ENCODE measurements around the gene TSC1.

The TSC1 gene

DNA sequence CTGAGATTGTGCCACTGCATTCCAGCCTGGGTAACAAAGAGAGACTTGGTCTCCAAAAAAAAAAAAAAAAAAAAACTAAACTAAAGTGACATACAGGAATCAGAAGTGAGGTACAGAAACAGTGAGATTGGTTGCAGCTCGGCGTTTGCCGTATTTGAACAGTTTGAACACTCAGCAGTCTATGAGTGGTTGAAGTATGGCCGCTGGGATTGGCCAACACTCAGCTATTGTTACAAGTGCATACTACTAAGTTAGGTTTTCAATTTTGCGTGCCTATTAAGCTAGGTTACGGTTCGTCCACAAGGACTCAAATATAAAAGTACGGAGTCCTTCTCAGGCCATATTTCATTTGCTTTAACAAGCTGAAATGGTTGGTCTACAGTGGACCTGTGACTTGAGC lies 3.3 kb upstream of the TSC1 start:
- Histone ChIP-seq H3K9me3 (ENCODE audit: insufficient read depth, low read length) (no peaks in the 10 kb centered on the region), H3K27ac (ENCODE audit: low read depth, low read length) (no peak overlapping the region), H3F3A (ENCODE audit: insufficient read depth) (0 out of 2 replicates have a peak, but pooled peaks cover 6% of the 10 kb centered on the region), H3K36me3 (ENCODE audit: low read length) (no peaks in the 10 kb centered on the region), H2AFZ (ENCODE audit: low read depth, low read length, severe bottlenecking) (no peak overlapping the region), H4K20me1 (ENCODE audit: low read depth, low read length) (no peaks in the 10 kb centered on the region), H3K9me2 (replicated peaks; ENCODE audit: insufficient read depth, low read length) (no peaks in the 10 kb centered on the region), H3K27me3 (ENCODE audit: low read length) (no peaks in the 10 kb centered on the region), H3K9ac (ENCODE audit: low read length) (no peak overlapping the region), H3K4me2 (ENCODE audit: low read depth, low read length, poor library complexity, severe bottlenecking) (no peak overlapping the region), H3K4me3 (ENCODE audit: insufficient read depth, low read length, poor library complexity, severe bottlenecking) (no peak overlapping the region), H3K79me2 (ENCODE audit: insufficient read depth, low read length) (no peaks in the 10 kb centered on the region)
- TF ChIP-seq CTCF (IDR thresholded peaks at IDR 0.05; ENCODE audit: insufficient read depth, low read length, poor library complexity, severe bottlenecking): no peak
- TF ChIP-seq EZH2phosphoT487 (conservative IDR thresholded peaks at IDR 0.05; ENCODE audit: low read length): no peak

DNA sequence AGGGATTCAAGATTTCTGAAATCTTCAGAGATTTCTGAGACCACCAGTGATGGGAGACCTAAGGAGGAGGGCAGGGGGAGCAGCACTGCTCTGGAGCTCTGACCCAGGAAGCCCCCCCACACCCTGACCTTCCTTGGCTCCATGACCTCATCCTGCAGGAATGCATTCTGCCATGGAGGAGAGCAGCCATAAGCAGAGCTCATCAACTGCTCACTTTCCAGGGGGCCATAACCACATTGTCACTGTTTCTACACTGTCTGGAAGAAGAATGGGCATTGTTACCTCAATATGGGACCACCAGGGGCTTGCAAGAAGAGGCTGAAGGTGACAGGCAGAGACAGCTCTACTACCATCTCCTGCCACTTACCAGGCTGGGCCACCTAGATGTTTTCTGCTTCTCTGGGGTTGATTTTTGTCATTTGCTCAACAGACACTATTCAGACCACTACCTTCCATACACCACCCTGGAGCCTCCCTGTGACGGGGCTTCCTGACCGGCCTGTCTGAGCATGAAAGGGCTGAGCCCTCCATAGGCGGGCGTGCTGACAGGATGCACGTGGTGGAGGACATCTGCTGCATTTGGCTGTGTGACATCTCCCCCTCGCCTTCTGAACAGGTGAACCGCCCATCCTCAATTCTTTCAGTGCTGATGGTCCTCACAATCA lies 2.3 kb upstream of the TSC1 start:
- Histone ChIP-seq H3K27me3 (ENCODE audit: low read length) (no peaks in the 10 kb centered on the region), H4K20me1 (ENCODE audit: low read depth, low read length) (no peaks in the 10 kb centered on the region), H3K4me2 (ENCODE audit: low read depth, low read length, poor library complexity, severe bottlenecking) (no peak overlapping the region), H3K27ac (ENCODE audit: low read depth, low read length) (no peak overlapping the region), H3K36me3 (ENCODE audit: low read length) (no peaks in the 10 kb centered on the region), H3K9ac (ENCODE audit: low read length) (no peak overlapping the region), H3F3A (ENCODE audit: insufficient read depth) (peaks cover 6% of the 10 kb centered on the region; the same call in 1 of the 2 replicates), H3K79me2 (ENCODE audit: insufficient read depth, low read length) (0 out of 2 replicates have a peak, but pooled peaks cover 1% of the 10 kb centered on the region), H3K9me3 (ENCODE audit: insufficient read depth, low read length) (no peaks in the 10 kb centered on the region), H3K4me3 (ENCODE audit: insufficient read depth, low read length, poor library complexity, severe bottlenecking) (no peak overlapping the region), H3K9me2 (replicated peaks; ENCODE audit: insufficient read depth, low read length) (no peaks in the 10 kb centered on the region), H2AFZ (ENCODE audit: low read depth, low read length, severe bottlenecking) (no peak overlapping the region)
- TF ChIP-seq EZH2phosphoT487 (conservative IDR thresholded peaks at IDR 0.05; ENCODE audit: low read length) (no peak), CTCF (IDR thresholded peaks at IDR 0.05; ENCODE audit: insufficient read depth, low read length, poor library complexity, severe bottlenecking) (no peak)

- Histone ChIP-seq H2AFZ (ENCODE audit: low read depth, low read length, severe bottlenecking) (no peak overlapping the region), H4K20me1 (ENCODE audit: low read depth, low read length) (no peaks in the 10 kb centered on the region), H3K79me2 (ENCODE audit: insufficient read depth, low read length) (peaks cover 7% of the 10 kb centered on the region), H3F3A (ENCODE audit: insufficient read depth) (peaks cover 6% of the 10 kb centered on the region; the same call in 1 of the 2 replicates), H3K4me3 (ENCODE audit: insufficient read depth, low read length, poor library complexity, severe bottlenecking) (no peak overlapping the region), H3K9ac (ENCODE audit: low read length) (no peak overlapping the region), H3K9me2 (replicated peaks; ENCODE audit: insufficient read depth, low read length) (no peaks in the 10 kb centered on the region), H3K4me2 (ENCODE audit: low read depth, low read length, poor library complexity, severe bottlenecking) (no peak overlapping the region), H3K9me3 (ENCODE audit: insufficient read depth, low read length) (no peaks in the 10 kb centered on the region), H3K36me3 (ENCODE audit: low read length) (no peaks in the 10 kb centered on the region), H3K27me3 (ENCODE audit: low read length) (no peaks in the 10 kb centered on the region), H3K27ac (ENCODE audit: low read depth, low read length) (no peak overlapping the region)
- TF ChIP-seq EZH2phosphoT487 (conservative IDR thresholded peaks at IDR 0.05; ENCODE audit: low read length) (no peak), CTCF (IDR thresholded peaks at IDR 0.05; ENCODE audit: insufficient read depth, low read length, poor library complexity, severe bottlenecking) (no peak)
These were observed 1.8 kb upstream of the TSC1 start for GRCh38 chr9:132946211-132946610.
